ENCODE measurements around the gene LYG1.

The LYG1 gene

GRCh38 chr2:99240431-99240830 lies 60.6 kb downstream of the LYG1 start:
- no peak for DNase-seq (ENCODE audit: low read depth)
- no peak overlapping the region for H3K4me3 ChIP-seq (replicated peaks; ENCODE audit: low read depth, low read length)
- TF ChIP-seq, protein P1, sequence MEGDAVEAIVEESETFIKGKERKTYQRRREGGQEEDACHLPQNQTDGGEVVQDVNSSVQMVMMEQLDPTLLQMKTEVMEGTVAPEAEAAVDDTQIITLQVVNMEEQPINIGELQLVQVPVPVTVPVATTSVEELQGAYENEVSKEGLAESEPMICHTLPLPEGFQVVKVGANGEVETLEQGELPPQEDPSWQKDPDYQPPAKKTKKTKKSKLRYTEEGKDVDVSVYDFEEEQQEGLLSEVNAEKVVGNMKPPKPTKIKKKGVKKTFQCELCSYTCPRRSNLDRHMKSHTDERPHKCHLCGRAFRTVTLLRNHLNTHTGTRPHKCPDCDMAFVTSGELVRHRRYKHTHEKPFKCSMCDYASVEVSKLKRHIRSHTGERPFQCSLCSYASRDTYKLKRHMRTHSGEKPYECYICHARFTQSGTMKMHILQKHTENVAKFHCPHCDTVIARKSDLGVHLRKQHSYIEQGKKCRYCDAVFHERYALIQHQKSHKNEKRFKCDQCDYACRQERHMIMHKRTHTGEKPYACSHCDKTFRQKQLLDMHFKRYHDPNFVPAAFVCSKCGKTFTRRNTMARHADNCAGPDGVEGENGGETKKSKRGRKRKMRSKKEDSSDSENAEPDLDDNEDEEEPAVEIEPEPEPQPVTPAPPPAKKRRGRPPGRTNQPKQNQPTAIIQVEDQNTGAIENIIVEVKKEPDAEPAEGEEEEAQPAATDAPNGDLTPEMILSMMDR (IDR thresholded peaks at IDR 0.05; ENCODE audit: low read length, missing control alignments) = no peak

DNA sequence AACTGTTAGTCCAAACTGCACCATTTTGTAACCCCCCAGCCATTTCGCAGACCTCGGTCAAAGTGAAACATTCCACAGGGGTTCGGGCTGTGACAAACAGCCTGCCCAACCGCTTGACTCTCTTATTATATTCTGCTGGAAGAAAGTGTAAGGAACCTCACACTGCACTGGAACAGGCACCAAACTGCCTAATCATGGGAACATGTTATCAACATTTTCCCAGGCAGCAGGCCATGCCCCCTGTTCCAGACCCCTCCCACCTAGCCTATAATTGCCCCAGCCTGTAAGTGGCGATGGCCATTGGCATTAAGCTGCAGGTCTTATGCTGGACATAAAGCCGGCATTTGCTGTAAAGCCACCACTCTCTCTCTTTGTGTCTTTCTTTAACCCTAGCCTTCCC lies 62.4 kb downstream of the LYG1 start:
- no peak overlapping the region for H3K4me3 ChIP-seq (replicated peaks; ENCODE audit: low read depth, low read length)
- DNase-seq (ENCODE audit: low read depth) = no peak
- TF ChIP-seq, protein P1 (IDR thresholded peaks at IDR 0.05; ENCODE audit: low read length, missing control alignments) = no peak

Measured in fibroblast of pulmonary artery (primary cell).